K562 (cell line): Measurements from ENCODE around the gene UBR3. TPM values are rescaled to one million over a fixed set of nuclear protein-coding genes. Genes with fewer than 3 reads are reported as not detected.

Source experiments
- BHLHE40 ChIP-seq: IDR thresholded peaks from 2 replicates; pipeline ENCODE4 v1.6.1; 2011; ENCODE audit warnings: low read length, improper control_type of control experiment
- CTCFL ChIP-seq: IDR thresholded peaks from 2 replicates; pipeline ENCODE4 v1.6.1; 2011; ENCODE audit warnings: borderline replicate concordance, low read depth, mild to moderate bottlenecking, moderate library complexity, low read length; ENCODE audit not compliant: insufficient read depth, poor library complexity, severe bottlenecking
- FOXM1 ChIP-seq, 2 experiments: fragments of 450-650 bp in 1 of 2; sonication (generic) in 1 of 2; formaldehyde crosslinking in 1 of 2; IDR thresholded peaks; 2 replicates each; pipeline versions ENCODE4 v1.6.1 to v1.9.0; 2017 to 2022; ENCODE audit warnings: low read depth in 2 of 2, mild to moderate bottlenecking in 2 of 2, missing genetic modification reagents in 1 of 2, moderate library complexity in 1 of 2
- GATAD2A ChIP-seq: fragments of 450-650 bp; IDR thresholded peaks from 2 replicates; pipeline ENCODE4 v1.6.1; 2017
- RBM34 ChIP-seq: fragments of 200-400 bp; formaldehyde crosslinking; IDR thresholded peaks from 2 replicates; pipeline ENCODE4 v1.6.1; 2018; ENCODE audit warnings: low read length, borderline replicate concordance; ENCODE audit not compliant: insufficient read depth
- SIRT6 ChIP-seq: IDR thresholded peaks from one replicate; pipeline ENCODE4 v1.6.1; 2012; ENCODE audit warnings: low read depth, mild to moderate bottlenecking, control low read depth, inconsistent platforms, low read length, moderate library complexity
- SMAD3 ChIP-seq: fragments of 450-650 bp; formaldehyde crosslinking; conservative IDR thresholded peaks from 2 replicates; pipeline ENCODE4 v1.4.0; 2020; ENCODE audit warnings: mild to moderate bottlenecking
- SMAD4 ChIP-seq: fragments of 250-450 bp; sonication (Bioruptor Pico); conservative IDR thresholded peaks from 2 replicates; pipeline ENCODE4 v1.8.0; 2021; ENCODE audit warnings: inconsistent platforms, mild to moderate bottlenecking, moderate library complexity
- SMARCE1 ChIP-seq: fragments of 450-650 bp; IDR thresholded peaks from 2 replicates; pipeline ENCODE4 v1.7.1; 2016; ENCODE audit warnings: mild to moderate bottlenecking
- TBP ChIP-seq: optimal IDR thresholded peaks from 2 replicates; pipeline ENCODE3; 2011; ENCODE audit warnings: low read depth, low read length, improper control_type of control experiment
- TCF3 ChIP-seq: sonication (generic); formaldehyde crosslinking; IDR thresholded peaks from 2 replicates; pipeline ENCODE4 v1.4.0; 2020; ENCODE audit warnings: mild to moderate bottlenecking, missing genetic modification reagents
- TEAD4 ChIP-seq, 2 experiments: sonication (generic) in 1 of 2; formaldehyde crosslinking in 1 of 2; IDR thresholded peaks; 2 replicates each; pipeline versions ENCODE4 v1.6.1 to v1.8.0; 2012 to 2022; ENCODE audit warnings: borderline replicate concordance in 1 of 2, inconsistent platforms in 1 of 2, low read length in 1 of 2, mild to moderate bottlenecking in 1 of 2, missing genetic modification reagents in 1 of 2
- WHSC1 ChIP-seq: IDR thresholded peaks from one replicate; pipeline ENCODE4 v1.6.1; 2012; ENCODE audit warnings: low read length, control low read depth, inconsistent platforms
- ZBTB33 ChIP-seq: sonication (generic); formaldehyde crosslinking; IDR thresholded peaks from 2 replicates; pipeline ENCODE4 v1.8.1; 2023; ENCODE audit warnings: mild to moderate bottlenecking, missing genetic modification reagents
- ZNF212 ChIP-seq: fragments of 450-650 bp; formaldehyde crosslinking; IDR thresholded peaks from 2 replicates; pipeline ENCODE4 v1.4.0; 2020; ENCODE audit warnings: mild to moderate bottlenecking
- ZNF395 ChIP-seq: fragments of 200-800 bp; sonication (Bioruptor generic); IDR thresholded peaks from 2 replicates; pipeline ENCODE4 v1.6.1; 2017; ENCODE audit warnings: missing genetic modification characterization, missing compliant biosample characterization
- ZNF699 ChIP-seq: fragments of 250-450 bp; sonication (Bioruptor Pico); IDR thresholded peaks from 2 replicates; pipeline ENCODE4 v1.8.0; 2021; ENCODE audit warnings: mild to moderate bottlenecking, moderate library complexity; ENCODE audit not compliant: insufficient replicate concordance
- polyA plus RNA-seq, 8 experiments: library from polyadenylated mRNA; depleted of rRNA in 4 of 8; stranded (reverse) in 5 of 8; unstranded in 3 of 8; fragments of >200 nt; fragmentation: Nextera tagmentation in 2 of 8; fragmentation: Illumina TruSeq in 1 of 8; extraction: Ambion mirVana in 2 of 8; extraction: Trizol in 1 of 8; gene quantifications; 2 replicates each; pipeline versions ENCODE4 v1.2.1 to v1.2.3, GENCODE V29; 2011 to 2014; ENCODE audit warnings: inconsistent platforms in 1 of 8, missing spikeins in 1 of 8
- total RNA-seq, 7 experiments: library from RNA; depleted of rRNA in 6 of 7; stranded (reverse); fragments of >200 nt in 6 of 7; fragmentation: Illumina TruSeq in 2 of 7; extraction: Trizol in 2 of 7; gene quantifications; 2 replicates each; pipeline versions ENCODE4 v1.2.1 to v1.2.3, GENCODE V29; 2011 to 2021; ENCODE audit warnings: low replicate concordance in 1 of 7
- TF ChIP-seq, protein P1 (sequence below): sonication (generic); formaldehyde crosslinking; IDR thresholded peaks from 2 replicates; pipeline ENCODE4 v1.8.0; 2023; ENCODE audit warnings: mild to moderate bottlenecking, missing genetic modification reagents

Gene UBR3
- total and polyA plus RNA-seq, 9 of the 15 experiments (the other 6 are each of a cell fraction or from before 2014, with no cell fraction given) = 14.4 to 63.5 (median 40.4) TPM

GRCh38 chr2:169822785-169823392, 4.4 kb upstream of the UBR3 start (continued):
- TF ChIP-seq ZNF395 (no peak), SMAD3 (CRISPR knock-in tag) (no peak), GATAD2A (no peak), BHLHE40 (no peak), SMARCE1 (0 out of 2 replicates have a peak, but pooled peaks have one; percentile 35), ZNF212 (CRISPR knock-in tag) (no peak), ZNF699 (CRISPR knock-in tag) (no peak), ZBTB33 (CRISPR knock-in tag) (no peak), TBP (no peak), TCF3 (CRISPR knock-in tag) (peak; percentile 44; the same call in 1 of the 2 replicates), FOXM1 (IDR thresholded peaks at IDR 0.05; ENCODE audit: low read depth) (0 out of 2 replicates have a peak, but pooled peaks have one; percentile 17), FOXM1 (CRISPR knock-in tag; IDR thresholded peaks at IDR 0.05; ENCODE audit: low read depth) (no peak), WHSC1 (no peak), CTCFL (no peak), SMAD4 (no peak), TEAD4 (IDR thresholded peaks at IDR 0.05; ENCODE audit: low read length) (peak; percentile 34; the same call in 1 of the 2 replicates), TEAD4 (CRISPR knock-in tag; IDR thresholded peaks at IDR 0.05; ENCODE audit: borderline replicate concordance) (no peak), SIRT6 (no peak), RBM34 (no peak)
- TF ChIP-seq, protein P1, sequence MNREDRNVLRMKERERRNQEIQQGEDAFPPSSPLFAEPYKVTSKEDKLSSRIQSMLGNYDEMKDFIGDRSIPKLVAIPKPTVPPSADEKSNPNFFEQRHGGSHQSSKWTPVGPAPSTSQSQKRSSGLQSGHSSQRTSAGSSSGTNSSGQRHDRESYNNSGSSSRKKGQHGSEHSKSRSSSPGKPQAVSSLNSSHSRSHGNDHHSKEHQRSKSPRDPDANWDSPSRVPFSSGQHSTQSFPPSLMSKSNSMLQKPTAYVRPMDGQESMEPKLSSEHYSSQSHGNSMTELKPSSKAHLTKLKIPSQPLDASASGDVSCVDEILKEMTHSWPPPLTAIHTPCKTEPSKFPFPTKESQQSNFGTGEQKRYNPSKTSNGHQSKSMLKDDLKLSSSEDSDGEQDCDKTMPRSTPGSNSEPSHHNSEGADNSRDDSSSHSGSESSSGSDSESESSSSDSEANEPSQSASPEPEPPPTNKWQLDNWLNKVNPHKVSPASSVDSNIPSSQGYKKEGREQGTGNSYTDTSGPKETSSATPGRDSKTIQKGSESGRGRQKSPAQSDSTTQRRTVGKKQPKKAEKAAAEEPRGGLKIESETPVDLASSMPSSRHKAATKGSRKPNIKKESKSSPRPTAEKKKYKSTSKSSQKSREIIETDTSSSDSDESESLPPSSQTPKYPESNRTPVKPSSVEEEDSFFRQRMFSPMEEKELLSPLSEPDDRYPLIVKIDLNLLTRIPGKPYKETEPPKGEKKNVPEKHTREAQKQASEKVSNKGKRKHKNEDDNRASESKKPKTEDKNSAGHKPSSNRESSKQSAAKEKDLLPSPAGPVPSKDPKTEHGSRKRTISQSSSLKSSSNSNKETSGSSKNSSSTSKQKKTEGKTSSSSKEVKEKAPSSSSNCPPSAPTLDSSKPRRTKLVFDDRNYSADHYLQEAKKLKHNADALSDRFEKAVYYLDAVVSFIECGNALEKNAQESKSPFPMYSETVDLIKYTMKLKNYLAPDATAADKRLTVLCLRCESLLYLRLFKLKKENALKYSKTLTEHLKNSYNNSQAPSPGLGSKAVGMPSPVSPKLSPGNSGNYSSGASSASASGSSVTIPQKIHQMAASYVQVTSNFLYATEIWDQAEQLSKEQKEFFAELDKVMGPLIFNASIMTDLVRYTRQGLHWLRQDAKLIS (CRISPR knock-in tag) = no peak
